BE2C (cell line): Measurements from ENCODE around the gene CREG1.
"Not testable (repeated sequence)": the region's sequence is repeated elsewhere in the genome, so short reads cannot be mapped to it uniquely, and the experiment has no call there.

Source experiments
- DNase-seq: peaks from one replicate; pipeline ENCODE4 v3.0.0-alpha.2; 2020
- H3K27me3 ChIP-seq: fragments of 250-450 bp; sonication (Bioruptor Pico); 2 replicates; pipeline ENCODE4 v1.5.1; 2020; ENCODE audit warnings: mild to moderate bottlenecking
- H3K36me3 ChIP-seq: fragments of 250-450 bp; sonication (Bioruptor Pico); 2 replicates; pipeline ENCODE4 v1.5.1; 2020; ENCODE audit warnings: mild to moderate bottlenecking
- H3K4me1 ChIP-seq: fragments of 250-450 bp; sonication (Bioruptor Pico); 2 replicates; pipeline ENCODE4 v1.5.1; 2020
- H3K4me3 ChIP-seq: 2 replicates; pipeline ENCODE4 v1.5.1; 2011; ENCODE audit warnings: low read depth, low read length
- H3K9me3 ChIP-seq: fragments of 250-450 bp; sonication (Bioruptor Pico); 2 replicates; pipeline ENCODE4 v1.5.1; 2020
- TF ChIP-seq, protein P1 (sequence below): IDR thresholded peaks from 2 replicates; pipeline ENCODE4 v1.5.1; 2012; ENCODE audit warnings: mild to moderate bottlenecking, low read depth, low read length

CREG1 gene

DNA sequence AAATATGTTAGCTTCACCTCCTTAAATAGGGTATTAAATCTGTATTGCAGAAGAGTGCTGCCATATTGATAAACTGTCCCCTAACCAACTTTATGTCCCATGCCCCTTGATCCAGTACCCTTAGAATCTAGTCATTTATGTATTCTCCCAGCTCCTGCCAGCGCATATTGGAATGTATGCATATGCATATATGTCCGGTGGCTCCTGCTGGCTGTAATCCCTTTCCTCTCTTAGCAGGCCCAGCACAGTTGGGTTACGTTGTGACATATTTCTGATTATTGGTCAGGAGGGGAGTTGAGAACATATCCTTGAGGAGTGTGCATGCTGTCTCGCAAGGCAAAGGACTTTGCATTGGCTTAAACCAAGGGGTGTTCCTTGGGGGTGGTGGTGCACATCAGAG, 29.2 kb upstream of the CREG1 start:
- no peaks in the 10 kb centered on the region for H3K9me3 ChIP-seq
- no peak overlapping the region for H3K4me3 ChIP-seq
- H3K27me3 ChIP-seq, result no peaks in the 10 kb centered on the region
- no peaks in the 10 kb centered on the region for H3K4me1 ChIP-seq
- DNase-seq, result no peak
- TF ChIP-seq, protein P1, sequence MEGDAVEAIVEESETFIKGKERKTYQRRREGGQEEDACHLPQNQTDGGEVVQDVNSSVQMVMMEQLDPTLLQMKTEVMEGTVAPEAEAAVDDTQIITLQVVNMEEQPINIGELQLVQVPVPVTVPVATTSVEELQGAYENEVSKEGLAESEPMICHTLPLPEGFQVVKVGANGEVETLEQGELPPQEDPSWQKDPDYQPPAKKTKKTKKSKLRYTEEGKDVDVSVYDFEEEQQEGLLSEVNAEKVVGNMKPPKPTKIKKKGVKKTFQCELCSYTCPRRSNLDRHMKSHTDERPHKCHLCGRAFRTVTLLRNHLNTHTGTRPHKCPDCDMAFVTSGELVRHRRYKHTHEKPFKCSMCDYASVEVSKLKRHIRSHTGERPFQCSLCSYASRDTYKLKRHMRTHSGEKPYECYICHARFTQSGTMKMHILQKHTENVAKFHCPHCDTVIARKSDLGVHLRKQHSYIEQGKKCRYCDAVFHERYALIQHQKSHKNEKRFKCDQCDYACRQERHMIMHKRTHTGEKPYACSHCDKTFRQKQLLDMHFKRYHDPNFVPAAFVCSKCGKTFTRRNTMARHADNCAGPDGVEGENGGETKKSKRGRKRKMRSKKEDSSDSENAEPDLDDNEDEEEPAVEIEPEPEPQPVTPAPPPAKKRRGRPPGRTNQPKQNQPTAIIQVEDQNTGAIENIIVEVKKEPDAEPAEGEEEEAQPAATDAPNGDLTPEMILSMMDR, result no peak
- H3K36me3 ChIP-seq, result no peaks in the 10 kb centered on the region

DNA sequence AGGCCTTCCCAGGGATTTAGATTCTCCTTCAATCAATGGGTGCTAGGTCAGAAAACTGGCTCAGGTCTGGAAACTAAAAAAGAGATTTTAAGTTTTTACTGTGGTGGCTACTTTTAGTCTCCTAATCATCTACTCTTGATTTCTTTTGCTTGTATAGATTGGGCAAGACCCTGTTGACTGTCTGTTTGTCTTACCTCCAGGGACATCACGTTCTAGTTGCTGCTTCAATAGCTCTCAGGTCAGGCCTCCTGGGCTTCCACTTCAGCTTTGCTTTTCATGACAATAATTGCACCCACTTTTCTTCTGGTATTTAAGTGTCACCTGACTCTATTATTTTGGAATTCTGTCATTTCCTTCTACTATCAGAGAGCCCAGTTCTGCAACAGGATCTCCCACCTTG, 28.5 kb upstream of the CREG1 start:
- TF ChIP-seq, protein P1, result no peak
- no peak for DNase-seq
- H3K4me3 ChIP-seq, result no peak overlapping the region

DNA sequence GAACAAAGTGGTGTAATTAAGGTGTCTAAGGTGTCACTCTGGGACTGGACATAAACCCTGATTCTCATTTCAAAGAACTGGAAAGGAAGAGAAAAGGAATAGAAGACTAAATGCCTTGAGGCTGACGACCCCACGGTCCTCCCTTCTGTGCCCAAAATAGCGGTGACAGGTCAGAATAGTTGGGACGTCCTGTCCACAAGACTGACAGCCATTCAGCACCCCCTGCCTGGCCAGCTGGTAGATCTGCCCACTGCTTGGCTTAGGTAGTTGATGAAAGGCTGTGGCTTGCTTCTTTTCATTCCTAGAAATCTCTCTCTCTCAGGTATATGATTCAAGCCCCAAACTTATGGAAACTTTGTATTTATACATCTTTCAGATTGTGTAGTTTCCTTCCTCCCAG, 26.4 kb upstream of the CREG1 start:
- H3K4me3 ChIP-seq, result no peak overlapping the region
- TF ChIP-seq, protein P1, result no peak
- H3K9me3 ChIP-seq, result no peaks in the 10 kb centered on the region
- H3K4me1 ChIP-seq, result no peaks in the 10 kb centered on the region
- DNase-seq, result no peak
- H3K27me3 ChIP-seq, result no peaks in the 10 kb centered on the region; the same call in 1 of the 2 replicates
- no peaks in the 10 kb centered on the region for H3K36me3 ChIP-seq

More for the DNA sequence above, 28.5 kb upstream of the CREG1 start:
- no peaks in the 10 kb centered on the region for H3K4me1 ChIP-seq
- H3K9me3 ChIP-seq, result no peaks in the 10 kb centered on the region
- H3K27me3 ChIP-seq, result no peaks in the 10 kb centered on the region
- no peaks in the 10 kb centered on the region for H3K36me3 ChIP-seq

DNA sequence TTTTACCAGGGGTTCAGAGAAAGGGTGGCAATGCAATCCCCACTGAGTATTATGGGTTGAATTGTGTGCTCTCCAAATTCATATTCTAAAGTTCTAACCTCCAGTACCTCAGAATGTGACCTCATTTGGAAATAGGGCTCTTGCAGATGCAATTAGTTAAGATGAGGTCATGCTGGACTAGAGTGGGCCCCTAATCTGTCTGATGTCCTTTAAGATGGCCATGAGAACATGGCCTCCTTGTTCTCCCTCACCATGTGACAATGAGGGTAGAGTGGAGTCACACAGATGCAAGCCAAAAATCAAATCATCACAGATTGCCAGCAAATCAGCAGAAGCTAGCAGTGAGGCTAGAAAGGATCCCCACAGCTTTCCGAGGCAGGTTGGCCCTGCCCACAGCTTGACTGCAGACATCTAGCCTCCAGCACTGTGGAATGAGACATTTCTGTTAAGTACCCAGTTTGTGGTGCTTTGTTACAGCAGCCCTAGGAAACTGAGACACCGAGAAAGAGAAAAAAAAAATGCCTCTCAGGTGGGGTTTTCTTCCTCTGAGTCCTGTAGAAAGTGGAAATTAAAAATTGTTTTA, 25.5 kb upstream of the CREG1 start:
- no peak for DNase-seq
- Histone ChIP-seq H3K4me1 (no peaks in the 10 kb centered on the region), H3K9me3 (no peaks in the 10 kb centered on the region), H3K36me3 (no peaks in the 10 kb centered on the region), H3K27me3 (no peaks in the 10 kb centered on the region; the same call in 1 of the 2 replicates), H3K4me3 (no peak overlapping the region)
- TF ChIP-seq, protein P1, result no peak

DNA sequence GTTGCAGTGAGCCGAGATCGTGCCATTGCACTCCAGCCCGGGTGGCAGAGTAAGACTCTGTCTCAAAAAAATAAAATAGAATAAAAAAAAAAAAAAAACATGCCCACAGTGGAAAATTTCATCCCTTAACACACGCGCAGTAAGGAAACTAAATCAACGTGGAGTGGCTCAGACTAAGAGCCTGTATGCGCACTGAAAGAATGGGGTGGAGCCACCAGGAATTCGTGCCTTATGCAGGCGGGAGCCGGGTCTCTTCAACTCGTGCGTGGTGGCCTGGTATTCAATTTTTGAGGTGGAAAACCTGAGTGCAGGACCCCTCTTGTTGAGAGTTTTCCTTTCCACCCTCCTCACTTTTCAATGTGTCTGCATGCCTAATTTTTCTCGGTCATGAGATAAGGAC, 22.1 kb upstream of the CREG1 start:
- no peaks in the 10 kb centered on the region; the same call in 1 of the 2 replicates for H3K27me3 ChIP-seq
- no peaks in the 10 kb centered on the region for H3K4me1 ChIP-seq
- TF ChIP-seq, protein P1, result no peak
- H3K9me3 ChIP-seq, result no peaks in the 10 kb centered on the region
- H3K36me3 ChIP-seq, result no peaks in the 10 kb centered on the region
- H3K4me3 ChIP-seq, result no peak overlapping the region
- DNase-seq, result no peak

DNA sequence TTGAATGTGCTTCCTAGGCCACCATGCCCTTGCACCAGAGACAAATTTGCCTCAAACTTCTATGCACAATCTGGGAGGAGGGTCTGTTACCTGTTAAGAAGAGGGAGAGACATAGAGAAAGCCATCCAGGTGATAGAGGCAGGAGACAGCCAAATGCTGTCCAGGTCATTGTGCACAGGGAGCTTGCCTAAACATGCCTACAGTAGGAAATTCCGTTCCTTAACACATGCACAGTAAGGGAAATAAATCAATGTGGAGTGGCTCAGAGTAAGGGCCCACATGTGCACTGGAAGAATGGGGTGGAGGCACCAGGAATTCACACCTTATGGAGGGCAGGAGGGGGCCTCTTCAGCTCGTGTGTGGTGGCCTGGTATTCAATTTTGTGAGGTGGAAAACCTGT, 19.5 kb upstream of the CREG1 start:
- TF ChIP-seq, protein P1, result no peak

DNA sequence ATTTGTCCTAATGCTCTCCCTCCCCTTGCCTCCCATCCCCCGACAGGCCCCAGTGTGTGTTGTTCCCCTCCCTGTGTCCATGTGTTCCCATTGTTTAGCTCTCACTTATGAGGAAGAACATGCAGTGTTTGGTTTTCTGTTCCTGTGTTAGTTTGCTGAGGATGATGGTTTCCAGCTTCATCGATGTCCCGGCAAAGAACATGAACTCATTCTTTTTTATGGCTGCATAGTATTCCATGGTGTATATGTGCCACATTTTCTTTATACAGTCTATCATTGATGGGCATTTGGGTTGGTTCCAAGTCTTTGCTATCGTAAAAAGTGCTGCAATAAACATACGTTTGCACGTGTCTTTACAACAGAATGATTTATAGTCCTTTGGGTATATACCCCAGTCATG, 17.1 kb upstream of the CREG1 start:
- not testable (repeated sequence) for H3K9me3 ChIP-seq, DNase-seq, H3K27me3 ChIP-seq, H3K4me1 ChIP-seq, H3K4me3 ChIP-seq, H3K36me3 ChIP-seq

More for the DNA sequence above, 19.5 kb upstream of the CREG1 start:
- no peak for DNase-seq
- H3K36me3 ChIP-seq, result no peaks in the 10 kb centered on the region
- no peaks in the 10 kb centered on the region for H3K9me3 ChIP-seq
- H3K4me3 ChIP-seq, result no peak overlapping the region
- H3K4me1 ChIP-seq, result no peaks in the 10 kb centered on the region
- no peaks in the 10 kb centered on the region; the same call in 1 of the 2 replicates for H3K27me3 ChIP-seq
